ENCODE measurements around the gene AP1S3.
"Not testable (repeated sequence)": the region's sequence is repeated elsewhere in the genome, so short reads cannot be mapped to it uniquely, and the experiment has no call there.

Gene AP1S3

DNA sequence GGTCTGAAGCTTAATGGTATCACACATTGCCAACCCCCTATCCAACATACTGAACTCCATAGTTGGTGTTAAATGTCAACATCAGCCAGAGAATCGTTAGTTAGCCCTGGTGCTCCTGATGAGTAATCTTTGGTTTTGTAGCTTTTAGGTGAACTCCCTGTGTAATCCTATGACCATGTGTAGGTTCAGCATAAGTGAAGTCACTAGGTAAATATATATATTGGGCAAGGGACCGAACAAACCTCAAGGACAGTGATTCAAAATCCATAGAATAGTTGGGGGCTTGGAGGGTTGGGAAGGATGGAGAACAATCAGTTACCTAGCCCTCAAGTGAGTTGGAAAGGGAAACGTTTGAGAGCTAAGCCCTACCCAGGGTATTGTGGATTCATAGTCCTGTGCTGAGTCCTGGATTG, 16.0 kb upstream of the AP1S3 start:
- no peak for DNase-seq

DNA sequence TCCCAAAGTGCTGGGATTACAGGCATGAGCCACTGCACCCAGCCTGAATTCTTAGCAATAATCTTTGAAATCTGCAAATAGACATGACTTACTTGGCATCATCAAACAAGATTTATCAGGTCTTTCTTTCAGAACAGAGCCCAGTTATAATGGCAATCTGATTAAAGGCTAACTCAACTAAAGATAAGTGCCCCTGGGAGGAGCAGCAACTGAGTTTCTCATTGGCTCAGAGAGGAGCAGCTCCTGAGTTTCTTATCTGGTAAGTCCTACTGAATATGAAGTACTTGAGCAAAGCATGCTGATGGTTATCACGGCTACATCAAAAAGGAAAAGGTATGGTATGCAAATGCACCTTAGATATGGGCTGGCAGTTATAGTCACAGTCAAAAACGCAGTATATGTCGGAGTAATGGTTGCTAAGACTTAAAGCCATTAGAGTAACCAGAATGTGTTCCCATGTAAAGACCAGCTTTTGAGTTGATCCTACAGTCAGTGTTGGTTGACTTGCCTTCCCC, 15.0 kb upstream of the AP1S3 start:
- no peak for DNase-seq

DNA sequence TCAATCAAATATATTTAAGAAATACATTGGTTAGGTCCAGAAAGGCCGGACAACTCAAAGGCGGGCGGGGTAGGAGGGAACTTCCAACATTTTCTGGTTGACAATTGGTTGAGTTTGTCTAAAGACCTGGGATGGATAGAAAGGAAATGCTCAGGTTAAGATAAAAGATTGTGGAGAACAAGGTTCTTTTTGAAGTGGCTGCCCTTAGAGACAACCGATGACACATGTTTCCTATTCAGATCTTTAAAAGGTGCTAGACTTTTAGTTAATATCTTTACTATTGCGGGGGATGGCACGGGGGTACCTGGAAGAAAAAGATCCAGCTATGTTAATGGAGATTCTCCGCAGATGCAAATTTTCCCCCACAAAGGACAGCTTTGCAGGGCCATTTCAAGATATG, 10.0 kb upstream of the AP1S3 start:
- DNase-seq: no peak

DNA sequence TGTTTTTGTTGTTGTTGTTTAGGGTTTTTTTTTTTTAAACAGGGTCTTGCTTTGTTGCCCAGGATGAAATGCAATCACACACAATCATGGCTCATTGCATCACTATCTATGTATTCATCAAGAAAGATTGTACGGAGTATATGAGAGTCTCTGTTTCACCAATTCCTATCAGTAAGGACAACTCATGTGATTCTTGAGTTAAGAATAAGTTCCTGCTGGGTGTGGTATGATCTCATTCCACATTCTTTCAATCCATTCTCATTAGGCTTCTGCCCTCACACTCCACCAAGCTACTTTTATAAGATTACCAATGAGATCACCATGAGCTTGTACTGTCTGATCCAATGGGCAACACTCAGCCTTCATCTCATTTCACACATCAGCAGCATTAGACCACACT, 9.1 kb upstream of the AP1S3 start:
- no peak for DNase-seq

DNA sequence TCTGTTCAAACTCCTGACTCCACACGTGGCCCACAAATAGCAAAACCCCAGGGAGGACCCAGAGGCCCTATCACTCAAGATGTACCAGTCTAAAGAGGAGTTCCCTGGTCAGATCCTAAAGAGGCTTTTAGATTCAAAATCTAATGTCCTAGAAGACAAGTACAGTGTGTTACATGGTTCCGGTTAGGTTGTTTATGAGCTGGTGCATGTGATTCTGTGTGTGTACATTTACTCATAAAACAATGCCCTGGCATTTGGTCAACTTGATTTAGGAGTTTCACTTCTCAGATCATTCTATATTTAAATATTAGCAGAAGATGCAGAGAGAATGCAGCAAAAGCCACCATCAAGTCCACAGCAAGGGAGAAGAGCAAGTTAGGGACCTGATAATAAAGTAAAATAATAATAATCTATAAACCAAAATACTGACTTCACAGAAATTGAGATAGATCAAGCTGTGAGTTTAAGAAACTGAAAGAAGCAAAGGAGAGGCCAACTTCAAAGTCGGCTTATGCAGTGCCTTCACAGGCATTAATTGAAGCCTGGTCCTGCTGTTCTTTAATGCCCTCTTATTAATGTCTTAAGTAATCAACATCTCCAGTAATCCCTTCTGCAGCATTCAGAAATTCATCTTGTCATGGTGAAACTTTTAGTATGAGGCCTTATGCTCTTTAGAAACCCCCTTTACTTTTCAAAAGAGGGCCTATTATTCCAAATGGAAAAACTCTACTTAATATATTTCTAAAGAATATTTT, 4.2 kb upstream of the AP1S3 start:
- DNase-seq: no peak

DNA sequence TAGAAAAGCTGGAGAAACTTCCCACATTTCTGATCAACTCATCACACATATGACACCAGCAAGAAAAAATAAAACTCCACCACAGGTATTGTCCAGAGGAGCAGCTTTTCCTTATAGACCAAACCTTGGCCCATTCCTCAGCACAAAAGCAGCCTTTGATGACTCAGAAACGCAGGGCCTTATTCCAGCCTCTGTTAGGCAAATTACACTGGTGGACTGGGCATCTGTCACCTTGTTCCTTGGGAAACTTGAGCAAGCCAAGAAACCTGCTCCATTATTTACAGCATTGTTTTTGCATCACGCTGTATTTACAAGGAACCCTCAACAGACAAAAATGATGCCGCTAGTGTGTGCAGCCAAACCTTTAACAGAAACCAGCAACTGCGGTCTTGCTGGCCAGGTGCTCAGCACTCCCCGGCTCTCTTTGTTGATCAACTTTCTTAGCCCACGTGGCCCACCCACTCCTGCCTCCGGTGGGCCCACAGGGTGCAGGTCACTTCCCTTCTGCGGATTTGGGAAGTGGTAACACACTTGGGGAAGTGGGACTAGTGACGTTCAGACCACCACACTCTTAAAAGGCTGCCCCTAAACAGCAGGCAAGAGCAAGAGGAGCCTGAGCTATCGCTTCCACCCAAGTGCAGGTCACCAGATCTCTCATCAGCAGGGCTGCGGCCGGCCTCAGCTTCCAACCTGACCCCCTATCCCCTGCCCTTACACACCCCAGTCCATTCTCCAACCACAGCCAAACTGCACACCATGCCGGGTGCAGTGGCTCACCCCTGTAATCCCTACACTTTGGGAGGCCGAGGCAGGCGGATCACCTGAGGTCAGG, 1.5 kb downstream of the AP1S3 start:
- DNase-seq: no peak

DNA sequence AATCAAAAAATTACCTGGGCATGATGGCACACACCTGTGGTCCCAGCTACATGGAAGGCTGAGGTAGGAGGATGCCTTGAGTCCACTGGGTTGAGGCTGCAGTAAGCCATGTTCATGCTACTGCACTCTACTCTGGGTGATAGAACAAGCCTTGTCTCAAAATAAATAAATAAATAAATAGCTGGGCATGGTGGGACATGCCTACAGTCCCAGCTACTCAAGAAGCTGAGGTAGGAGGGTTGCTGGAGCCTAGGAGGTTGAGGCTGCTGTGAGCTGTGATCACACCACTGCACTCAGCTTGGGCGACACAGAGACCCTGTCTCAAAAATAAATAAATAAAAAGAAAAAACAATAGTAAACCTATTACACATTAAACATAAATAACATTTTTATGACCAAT, 3.0 kb downstream of the AP1S3 start:
- DNase-seq: no peak

DNA sequence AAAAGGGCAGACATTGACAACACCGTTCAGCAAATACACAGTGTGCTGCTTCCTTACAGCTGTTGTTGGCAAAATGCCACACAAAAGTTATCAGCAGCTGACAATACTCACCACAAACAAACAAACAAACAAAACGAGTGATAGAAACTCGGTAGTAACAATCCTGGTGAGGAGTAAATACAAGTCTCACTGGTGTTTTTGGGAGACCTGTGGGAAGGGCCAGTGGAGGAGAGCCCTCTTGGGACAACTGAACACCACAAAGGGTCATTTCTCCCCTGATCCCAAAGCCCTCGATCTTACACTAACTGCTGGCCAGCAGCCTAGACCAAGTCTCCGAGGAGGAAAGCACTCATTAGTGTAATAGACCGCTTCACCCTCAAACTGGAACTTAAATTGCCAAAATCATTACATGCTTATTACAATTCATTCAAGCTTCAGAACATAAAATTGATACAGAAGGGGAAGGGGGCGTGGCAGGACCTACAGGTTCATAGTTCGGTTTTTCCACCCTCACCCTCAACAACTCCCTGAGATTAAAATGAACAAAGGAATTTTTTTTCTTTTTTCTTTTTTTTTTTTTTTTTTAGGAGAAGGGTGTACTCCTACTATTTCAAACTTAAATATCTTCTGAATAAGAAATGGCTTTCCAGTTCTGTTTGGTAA, 5.0 kb downstream of the AP1S3 start:
- DNase-seq: no peak

DNA sequence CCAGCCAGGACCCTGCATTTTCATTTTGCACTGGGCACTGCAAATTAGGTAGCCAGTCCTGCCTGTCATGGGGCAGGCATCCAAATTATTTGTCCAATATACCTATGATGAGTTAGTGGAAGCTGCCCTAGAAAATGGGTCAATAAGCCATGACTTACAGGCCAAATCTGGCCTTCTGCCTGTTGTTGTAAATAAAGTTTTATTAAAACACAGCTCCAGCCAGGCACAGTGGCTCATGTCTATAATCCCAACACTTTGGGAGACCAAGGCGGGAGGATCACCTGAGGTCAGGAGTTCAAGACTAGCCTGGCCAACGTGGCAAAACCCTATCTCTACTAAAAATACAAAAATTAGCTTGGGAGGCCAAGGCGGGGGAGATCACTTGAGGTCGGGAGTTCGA, 8.3 kb downstream of the AP1S3 start:
- no peak for DNase-seq

DNA sequence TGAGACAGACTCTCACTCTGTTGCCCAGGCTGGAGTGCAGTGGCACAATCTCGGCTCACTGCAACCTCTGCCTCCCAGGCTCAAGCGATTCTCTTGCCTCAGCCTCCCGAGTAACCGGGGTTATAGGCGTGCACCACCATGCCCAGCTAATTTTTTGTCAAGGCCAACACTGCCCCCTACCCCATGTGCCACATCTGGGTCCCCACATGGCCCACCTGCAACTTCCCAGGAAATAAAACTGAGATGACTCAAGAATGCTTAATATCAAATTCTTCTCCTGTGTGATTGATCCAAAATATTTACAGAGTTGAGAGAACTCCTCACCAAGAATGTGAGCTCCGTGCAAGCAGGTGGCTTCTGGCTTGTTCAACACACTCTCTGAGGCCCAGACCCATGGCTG, 9.1 kb downstream of the AP1S3 start:
- DNase-seq: no peak

DNA sequence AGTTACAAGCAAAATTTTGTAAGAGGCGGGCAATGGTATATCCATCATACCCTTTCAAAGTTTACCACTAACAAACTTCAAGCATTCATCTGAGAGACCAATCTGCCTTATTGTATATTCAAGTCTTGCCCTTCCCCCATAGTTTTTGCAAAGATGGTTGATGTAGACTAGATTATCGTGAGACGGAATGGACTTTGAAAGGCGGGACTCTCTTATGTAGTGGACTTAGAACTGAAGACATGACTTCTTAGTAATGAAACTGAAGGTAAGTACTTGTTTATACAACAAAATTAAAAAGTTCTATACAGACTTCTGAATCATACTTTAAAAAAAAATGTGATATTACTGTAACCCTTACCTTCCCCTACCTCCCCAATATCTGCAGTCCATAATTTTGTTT, 10.4 kb downstream of the AP1S3 start:
- DNase-seq: no peak

DNA sequence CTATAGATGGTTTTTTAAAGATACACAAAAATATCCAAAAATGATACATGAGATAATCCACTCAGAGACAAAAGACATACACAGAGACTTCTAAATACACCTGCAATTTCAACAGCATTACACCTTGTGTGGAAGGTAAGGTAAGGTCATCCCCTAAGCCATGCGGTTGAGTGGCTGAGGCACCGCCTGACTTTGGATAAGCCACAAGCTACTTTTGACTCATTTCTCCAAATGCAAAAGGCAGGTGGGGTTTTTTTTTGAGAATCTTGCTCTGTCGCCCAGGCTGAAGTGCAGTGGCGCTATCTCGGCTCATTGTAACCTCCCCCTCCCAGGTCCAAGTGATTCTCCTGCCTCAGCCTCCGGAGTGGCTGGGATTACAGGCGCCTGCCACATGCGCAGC, 13.1 kb downstream of the AP1S3 start:
- no peak for DNase-seq

DNA sequence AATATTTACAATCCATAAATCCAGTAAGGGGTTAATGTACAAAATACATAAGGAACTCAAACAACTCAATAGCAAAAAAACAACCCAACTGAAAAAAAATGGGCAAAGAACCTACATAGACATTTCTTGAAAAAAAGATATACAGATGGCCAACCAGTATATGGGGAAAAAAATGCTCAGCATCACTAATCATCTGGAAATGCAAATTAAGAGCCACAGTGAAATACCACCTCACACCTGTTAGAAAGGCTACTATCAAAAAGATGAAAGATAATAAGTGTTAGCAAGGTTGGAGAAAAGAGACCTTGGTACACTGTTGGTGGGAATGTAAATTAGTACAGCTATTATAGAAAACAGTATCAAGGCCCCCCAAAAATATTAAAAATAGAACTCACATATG, 14.6 kb downstream of the AP1S3 start:
- no peak for DNase-seq

DNA sequence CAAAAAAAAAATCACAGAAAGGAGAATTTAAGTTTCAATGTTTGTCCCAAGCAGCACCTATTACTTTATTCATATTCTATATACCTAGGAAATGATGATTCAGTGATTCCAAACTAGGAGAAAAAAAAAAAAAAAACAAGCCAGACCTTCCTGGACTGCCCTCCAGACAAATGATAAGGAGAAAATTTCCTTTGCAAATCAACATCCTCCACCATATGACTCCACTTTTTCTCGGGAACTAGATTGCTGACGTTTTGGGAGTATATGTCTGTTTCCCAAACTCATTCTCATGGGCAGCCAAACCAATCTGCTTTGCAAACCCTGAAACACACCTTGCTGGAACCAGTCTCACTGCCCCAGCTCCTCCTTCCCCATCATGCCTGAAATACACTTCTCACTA, 16.8 kb downstream of the AP1S3 start:
- DNase-seq: no peak

DNA sequence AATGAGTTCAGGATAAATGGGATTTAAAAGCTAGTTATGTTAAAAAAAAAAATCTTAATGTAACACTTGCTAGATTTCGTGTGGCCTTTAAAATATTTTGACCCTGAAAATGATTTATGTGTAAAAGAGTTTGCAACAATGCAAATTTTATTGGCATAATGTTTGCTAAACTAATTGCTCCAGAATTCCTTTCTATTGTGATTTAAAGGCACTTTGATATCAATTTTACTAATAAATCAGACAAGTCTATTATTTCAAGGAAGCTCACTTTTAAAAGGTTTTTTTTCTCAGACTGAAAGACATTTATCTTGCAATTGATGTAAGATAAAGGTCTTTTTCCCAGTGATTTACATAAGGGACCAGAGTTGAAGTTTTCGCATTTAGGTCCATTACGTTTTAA, 17.5 kb downstream of the AP1S3 start:
- no peak for DNase-seq

DNA sequence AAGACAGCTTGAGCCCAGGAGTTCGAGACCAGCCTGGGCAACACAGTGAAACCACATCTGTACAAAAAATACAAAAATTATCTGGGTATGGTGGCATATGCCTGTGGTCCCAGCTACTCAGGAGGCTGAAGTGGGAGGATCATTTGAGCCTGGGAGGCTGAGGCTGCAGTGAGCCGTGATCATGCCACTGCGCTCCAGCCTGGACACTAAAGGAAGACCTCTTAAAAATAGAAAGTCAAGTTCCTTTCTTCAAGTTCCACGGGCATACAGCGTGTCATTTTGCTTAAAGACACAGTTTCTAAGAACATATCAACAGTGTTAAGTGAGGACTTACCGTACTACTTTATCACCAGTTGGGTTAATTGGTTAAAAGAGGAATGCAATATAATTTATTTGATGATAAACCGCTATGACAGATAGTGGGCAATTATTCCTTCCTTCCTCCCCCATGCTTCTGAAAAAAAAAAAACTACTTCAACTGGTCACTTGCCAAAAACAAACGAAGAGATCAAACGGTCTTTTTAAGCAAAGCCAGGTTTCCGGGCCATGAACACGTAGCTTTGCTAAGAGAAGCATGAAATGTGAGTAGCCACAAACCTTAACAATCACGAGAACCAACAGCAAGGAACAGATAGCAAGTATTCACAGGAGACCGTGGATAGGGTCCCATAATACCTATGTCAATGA, 21.4 kb downstream of the AP1S3 start:
- no peak for DNase-seq

DNA sequence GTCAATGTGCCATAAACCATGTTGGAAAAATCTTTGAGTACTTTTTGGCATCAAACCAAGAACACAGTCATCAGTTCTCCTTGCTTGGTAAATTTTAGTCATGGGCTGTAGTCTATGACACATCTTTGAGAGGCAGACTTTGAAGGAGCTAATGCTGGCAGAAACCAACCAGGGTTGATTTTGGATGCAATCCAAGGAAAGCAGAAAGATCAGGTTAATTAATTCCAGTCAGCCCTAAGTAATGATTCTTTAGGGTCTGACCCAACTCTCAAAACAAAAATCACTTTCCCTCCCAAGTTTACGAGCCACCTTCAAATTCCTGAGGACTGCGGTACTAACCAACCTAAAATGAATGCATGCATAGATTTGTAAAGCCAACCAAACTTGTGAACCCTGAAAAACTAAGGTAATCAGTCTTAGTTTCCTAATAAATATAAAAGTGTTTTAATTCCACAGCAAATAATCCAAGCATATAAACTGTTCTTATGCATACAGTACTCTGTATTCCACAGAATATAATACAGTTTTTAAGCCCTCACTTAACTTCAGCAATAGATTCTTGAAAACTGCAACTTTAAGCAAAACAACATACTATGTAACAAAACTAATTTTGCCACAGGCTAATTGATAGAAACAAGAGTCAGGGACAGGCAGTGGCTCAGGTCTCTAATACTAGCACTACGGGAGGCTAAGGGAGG, 22.0 kb downstream of the AP1S3 start:
- no peak for DNase-seq

DNA sequence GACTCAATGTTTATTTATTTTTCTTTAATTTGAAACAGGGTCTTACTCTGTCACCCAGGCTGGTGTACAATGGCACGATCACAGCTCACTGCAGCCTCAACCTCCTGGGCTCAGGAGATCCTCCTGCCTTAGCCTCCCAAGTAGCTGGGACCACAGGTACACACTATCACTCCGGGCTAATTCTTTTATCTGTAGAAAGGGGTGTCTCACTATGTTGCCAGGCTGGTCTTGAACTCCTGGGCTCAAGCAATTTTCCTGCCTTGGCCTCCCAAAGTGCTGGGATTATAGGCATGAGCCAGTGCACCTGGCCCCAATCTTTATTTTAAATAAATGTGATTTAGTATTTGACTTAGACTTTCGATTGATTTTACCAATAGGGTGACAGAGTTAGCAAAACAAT, 22.6 kb downstream of the AP1S3 start:
- DNase-seq: not testable (repeated sequence)

DNA sequence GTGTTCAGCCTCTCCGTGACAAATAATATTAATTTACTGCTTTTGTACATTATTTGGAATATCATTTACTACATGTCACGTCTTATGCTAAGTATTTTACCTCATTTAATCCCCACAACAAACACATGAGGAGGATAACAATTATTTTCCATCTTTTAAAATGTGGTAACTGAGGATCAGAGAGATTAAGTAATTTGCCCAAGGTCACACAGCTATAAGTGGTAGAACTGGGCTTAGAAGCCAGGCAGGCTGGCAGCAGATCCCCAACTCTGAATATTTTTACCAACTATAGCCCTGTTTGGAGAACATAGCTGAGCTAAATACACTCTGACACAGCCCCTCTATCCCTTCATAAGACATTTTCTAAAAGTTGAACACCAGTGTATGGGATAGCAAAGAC, 24.1 kb downstream of the AP1S3 start:
- no peak for DNase-seq

DNA sequence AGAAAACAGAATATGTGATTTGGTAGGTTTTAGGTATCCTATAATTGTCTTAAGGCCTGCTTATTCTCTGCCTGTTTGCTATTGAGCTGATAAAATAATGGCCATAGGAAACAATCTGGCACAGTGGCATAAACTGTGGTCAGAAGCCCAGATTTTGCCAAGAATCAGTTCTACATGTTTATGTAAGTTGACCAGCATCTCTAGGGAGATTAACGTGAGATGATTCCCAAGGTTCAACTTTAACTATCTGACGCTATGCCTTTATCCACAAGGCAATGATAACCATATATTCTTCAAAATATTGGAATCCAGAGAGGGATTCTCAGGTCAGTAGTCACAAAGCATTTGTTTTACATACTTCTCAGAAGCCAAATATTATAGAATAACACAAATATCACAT, 25.6 kb downstream of the AP1S3 start:
- DNase-seq: no peak

DNA sequence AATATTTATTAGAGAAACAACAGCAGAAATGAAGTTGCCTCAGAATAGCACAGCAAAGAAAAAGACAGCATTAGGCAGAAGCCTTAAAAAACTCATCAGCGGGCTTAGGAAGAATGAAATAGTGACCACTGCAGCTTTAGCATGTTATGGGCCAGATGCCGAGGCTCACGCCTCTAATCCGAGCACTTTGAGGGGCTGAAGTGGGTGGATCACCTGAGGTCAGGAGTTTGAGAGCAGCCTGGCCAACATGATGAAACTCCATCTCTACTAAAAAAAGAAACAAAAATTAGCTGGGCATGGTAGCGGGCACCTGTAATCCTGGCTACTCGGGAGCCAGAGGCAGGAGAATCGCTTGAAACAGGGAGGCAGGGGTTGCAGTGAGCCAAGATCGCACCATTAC, 32.4 kb downstream of the AP1S3 start:
- no peak for DNase-seq

Measured in anterior cingulate cortex (tissue), 58 donors.